ENCODE results near the gene ZNF132. TPM values are rescaled to one million over a fixed set of nuclear protein-coding genes. Genes with fewer than 3 reads are reported as not detected.

ZNF132 gene
- total RNA-seq, 1 experiment from 2014 or later: not detected

GRCh38 chr19:58399903-58400302 is 40.0 kb downstream of the ZNF132 start:
- peaks cover 0 to 4% of the 10 kb centered on the region in 2 experiments; a peak in 1 of 4 replicates for H3K36me3 ChIP-seq (ENCODE audit: control insufficient read depth in 1 of 2, insufficient read depth in 2 of 2, low read length in 2 of 2)
- TF ChIP-seq JUND (IDR thresholded peaks at IDR 0.05): no peak
- no peak for TF ChIP-seq YY1 (IDR thresholded peaks at IDR 0.05; ENCODE audit: extremely low read depth, insufficient replicate concordance, low read depth, low read length)
- no peak for TF ChIP-seq EZH2phosphoT487 (IDR thresholded peaks at IDR 0.05; ENCODE audit: borderline replicate concordance)
- no peak for TF ChIP-seq ZNF274 (IDR thresholded peaks at IDR 0.05; ENCODE audit: low read depth, low read length)
- TF ChIP-seq CEBPB (IDR thresholded peaks at IDR 0.05; ENCODE audit: low read depth): no peak
- TF ChIP-seq REST (IDR thresholded peaks at IDR 0.05; ENCODE audit: low read depth): no peak
- TF ChIP-seq POLR2A (IDR thresholded peaks at IDR 0.05; ENCODE audit: borderline replicate concordance, extremely low read depth, insufficient read depth, insufficient read length): no peak
- TF ChIP-seq SRF (IDR thresholded peaks at IDR 0.05; ENCODE audit: low read depth): no peak
- no peak for TF ChIP-seq EGR1 (IDR thresholded peaks at IDR 0.05; ENCODE audit: low read depth)
- no peak for TF ChIP-seq TCF7L2 (IDR thresholded peaks at IDR 0.05; ENCODE audit: borderline replicate concordance, extremely low read depth, insufficient read depth, insufficient read length)
- H3K9me3 ChIP-seq (ENCODE audit: control insufficient read depth in 1 of 2, insufficient read depth in 1 of 2, low read depth in 1 of 2, low read length in 2 of 2): no peaks in the 10 kb centered on the region
- no peaks in the 10 kb centered on the region for H3K27me3 ChIP-seq (ENCODE audit: insufficient read depth, low read length)
- BruUV-seq (replicated peaks): no TSS peak
- H3K4me2 ChIP-seq (ENCODE audit: low read length): no peak overlapping the region
- H3K79me2 ChIP-seq (ENCODE audit: insufficient read depth, low read length): peaks cover 15% of the 10 kb centered on the region
- CTCF ChIA-PET: no interaction called here
- no peak overlapping the region for H3K4me3 ChIP-seq (replicated peaks in 1 of 2; ENCODE audit: low read depth in 1 of 2, low read length in 2 of 2)
- H2AFZ ChIP-seq (ENCODE audit: low read depth, low read length, poor library complexity, severe bottlenecking): no peak overlapping the region
- POLR2A ChIA-PET: no interaction called here
- H3K27ac ChIP-seq (ENCODE audit: low read depth, low read length): no peak overlapping the region
- peaks cover 20 to 32% of the 10 kb centered on the region in 2 experiments for H3K4me1 ChIP-seq (ENCODE audit: control insufficient read depth in 1 of 2, insufficient read depth in 2 of 2, low read length in 2 of 2)
- no peak for DNase-seq (ENCODE audit: low read depth, low spot score)
- no peak for ATAC-seq
- no peaks in the 10 kb centered on the region; the same call in 1 of the 2 replicates for H4K20me1 ChIP-seq (ENCODE audit: insufficient read depth)
- RAD21 ChIA-PET (ENCODE audit: low non-redundant PET in 1 of 2, low total read pairs in 2 of 2, uncharacterized antibody in 2 of 2, unreplicated experiment in 2 of 2): no interaction called here
- no peaks in the 10 kb centered on the region for H3K9me2 ChIP-seq (ENCODE audit: insufficient read depth)
- intact Hi-C loops (cut with micrococcal nuclease): no loop called here
- H3K9ac ChIP-seq (ENCODE audit: low read length): no peak overlapping the region

Data from HCT116 (cell line).